ENCODE results near the gene SPOCK1. TPM values are rescaled to one million over a fixed set of nuclear protein-coding genes. Genes with fewer than 3 reads are reported as not detected.

SPOCK1 gene
- total and polyA plus RNA-seq, 4 donors, result 0.07 to 0.18 (median 0.17) TPM; not detected in 1

GRCh38 chr5:137481596-137481995 lies 17.5 kb downstream of the SPOCK1 start:
- Histone ChIP-seq H3K4me3 (ENCODE audit: low read depth in 1 of 3, low read length in 3 of 3) (no peak overlapping the region), H3K36me3 (ENCODE audit: control insufficient read depth in 4 of 4, insufficient read depth in 3 of 4, low read depth in 1 of 4, low read length in 3 of 4) (no peaks in the 10 kb centered on the region), H3K27me3 (ENCODE audit: control insufficient read depth in 4 of 4, insufficient read depth in 4 of 4, low read length in 3 of 4) (no peaks in the 10 kb centered on the region), H3K4me1 (ENCODE audit: control insufficient read depth in 4 of 4, insufficient read depth in 4 of 4, low read length in 3 of 4) (no peaks in the 10 kb centered on the region), H3K27ac (ENCODE audit: low read depth in 1 of 2, low read length in 2 of 2) (no peak overlapping the region), H3K9ac (ENCODE audit: low read depth in 1 of 2, low read length in 2 of 2) (no peak overlapping the region), H3K9me3 (ENCODE audit: control insufficient read depth in 4 of 4, low read length in 3 of 4) (no peaks in the 10 kb centered on the region)
- 63% methylated on average over 4 of the region's 4 CpGs for WGBS
- no peak for TF ChIP-seq FOXA1 (IDR thresholded peaks at IDR 0.05)
- TF ChIP-seq EGR1 (IDR thresholded peaks at IDR 0.05; ENCODE audit: low read depth in 2 of 2), result no peak
- TF ChIP-seq CTCF (IDR thresholded peaks at IDR 0.05; ENCODE audit: low read depth, low read length, missing input control), result no peak
- no peak for TF ChIP-seq NR2F2 (IDR thresholded peaks at IDR 0.05)
- TF ChIP-seq HNF4G (IDR thresholded peaks at IDR 0.05), result no peak
- no peak for TF ChIP-seq YY1 (IDR thresholded peaks at IDR 0.05)
- no peak for TF ChIP-seq HNF4A (conservative IDR thresholded peaks at IDR 0.05)
- TF ChIP-seq JUND (IDR thresholded peaks at IDR 0.05), result no peak
- TF ChIP-seq GABPA (IDR thresholded peaks at IDR 0.05 in 1 of 2, conservative IDR thresholded peaks at IDR 0.05 in 1 of 2), result no peak
- TF ChIP-seq ATF3 (IDR thresholded peaks at IDR 0.05), result no peak
- no peak for TF ChIP-seq ZBTB33 (IDR thresholded peaks at IDR 0.05)
- no peak for TF ChIP-seq RXRA (IDR thresholded peaks at IDR 0.05)
- TF ChIP-seq TAF1 (conservative IDR thresholded peaks at IDR 0.05), result no peak
- DNase-seq (ENCODE audit: low spot score), result no peak

- no peak for TF ChIP-seq HNF4G (IDR thresholded peaks at IDR 0.05)
- TF ChIP-seq HNF4A (conservative IDR thresholded peaks at IDR 0.05), result no peak
- no peak for TF ChIP-seq JUND (IDR thresholded peaks at IDR 0.05)
- no peak for TF ChIP-seq REST (IDR thresholded peaks at IDR 0.05)
- no peak for TF ChIP-seq CTCF (IDR thresholded peaks at IDR 0.05; ENCODE audit: low read depth, low read length, missing input control)
- no peak for TF ChIP-seq NR2F2 (IDR thresholded peaks at IDR 0.05)
- no peak for TF ChIP-seq FOXA1 (IDR thresholded peaks at IDR 0.05)
- no peak for TF ChIP-seq YY1 (IDR thresholded peaks at IDR 0.05)
- no peak for TF ChIP-seq MAX (IDR thresholded peaks at IDR 0.05)
- TF ChIP-seq GABPA (IDR thresholded peaks at IDR 0.05 in 1 of 2, conservative IDR thresholded peaks at IDR 0.05 in 1 of 2), result no peak
- 70% methylated on average over 3 of the region's 3 CpGs for WGBS
- H3K4me3 ChIP-seq (ENCODE audit: low read depth in 1 of 3, low read length in 3 of 3), result no peak overlapping the region
- H3K36me3 ChIP-seq (ENCODE audit: control insufficient read depth in 4 of 4, insufficient read depth in 3 of 4, low read depth in 1 of 4, low read length in 3 of 4), result no peaks in the 10 kb centered on the region
- no peak overlapping the region for H3K9ac ChIP-seq (ENCODE audit: low read depth in 1 of 2, low read length in 2 of 2)
- H3K4me1 ChIP-seq (ENCODE audit: control insufficient read depth in 4 of 4, insufficient read depth in 4 of 4, low read length in 3 of 4), result no peaks in the 10 kb centered on the region
- no peaks in the 10 kb centered on the region for H3K9me3 ChIP-seq (ENCODE audit: control insufficient read depth in 4 of 4, low read length in 3 of 4)
- H3K27ac ChIP-seq (ENCODE audit: low read depth in 1 of 2, low read length in 2 of 2), result no peak overlapping the region
- DNase-seq (ENCODE audit: low spot score), result no peak
- H3K27me3 ChIP-seq (ENCODE audit: control insufficient read depth in 4 of 4, insufficient read depth in 4 of 4, low read length in 3 of 4), result no peaks in the 10 kb centered on the region
These were observed 21.1 kb downstream of the SPOCK1 start for GRCh38 chr5:137478043-137478442.
